Ishikawa (cell line): ENCODE measurements around the gene HRCT1.

Experiments used
- CEBPB ChIP-seq: IDR thresholded peaks from 2 replicates; pipeline ENCODE4 v1.6.1; 2012
- CREB1 ChIP-seq: IDR thresholded peaks from 2 replicates; pipeline ENCODE4 v1.6.1; 2012; ENCODE audit warnings: low read depth
- EGR1 ChIP-seq: IDR thresholded peaks from 2 replicates; pipeline ENCODE4 v1.6.1; 2012
- EP300 ChIP-seq: IDR thresholded peaks from 2 replicates; pipeline ENCODE4 v1.6.1; 2012; ENCODE audit warnings: borderline replicate concordance
- MAX ChIP-seq: IDR thresholded peaks from 2 replicates; pipeline ENCODE4 v1.6.1; 2012
- NFIC ChIP-seq: IDR thresholded peaks from 2 replicates; pipeline ENCODE4 v1.6.1; 2012
- REST ChIP-seq: IDR thresholded peaks from 2 replicates; pipeline ENCODE4 v1.6.1; 2012; ENCODE audit warnings: low read depth, mild to moderate bottlenecking
- USF1 ChIP-seq: IDR thresholded peaks from 2 replicates; pipeline ENCODE4 v1.6.1; 2012
- ZBTB7A ChIP-seq: IDR thresholded peaks from 2 replicates; pipeline ENCODE4 v1.6.1; 2012; ENCODE audit warnings: low read depth

GRCh38 chr9:35903049-35903448, 3.0 kb upstream of the HRCT1 start:
- TF ChIP-seq ZBTB7A (no peak), CREB1 (no peak), EGR1 (no peak), EP300 (no peak), USF1 (no peak), MAX (no peak), REST (no peak), CEBPB (no peak), NFIC (no peak)
